ENCODE measurements around the gene RAB12.
"Not testable (repeated sequence)": the region's sequence is repeated elsewhere in the genome, so short reads cannot be mapped to it uniquely, and the experiment has no call there.

The RAB12 gene

DNA sequence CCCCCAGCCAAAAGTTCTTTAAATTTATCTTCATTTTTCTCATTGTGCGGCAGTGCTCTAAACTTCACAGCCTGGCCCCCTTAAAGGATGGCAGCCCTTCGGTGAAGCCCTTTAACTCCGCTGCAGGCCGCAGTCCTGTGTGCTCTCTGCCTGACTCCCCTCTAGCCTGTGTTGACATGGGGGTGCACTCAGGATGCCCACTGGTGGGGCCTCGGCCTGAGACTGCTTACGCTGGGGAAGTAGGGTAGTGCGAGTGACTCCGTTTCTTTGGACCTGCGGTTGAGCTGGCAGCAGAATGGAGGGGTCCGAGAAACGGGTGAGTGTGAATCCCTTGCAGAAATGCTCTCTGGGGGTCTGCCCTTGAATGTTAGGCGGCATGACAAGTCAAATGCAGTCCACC is 5.6 kb downstream of the RAB12 start:
- DNase-seq, result no peak

DNA sequence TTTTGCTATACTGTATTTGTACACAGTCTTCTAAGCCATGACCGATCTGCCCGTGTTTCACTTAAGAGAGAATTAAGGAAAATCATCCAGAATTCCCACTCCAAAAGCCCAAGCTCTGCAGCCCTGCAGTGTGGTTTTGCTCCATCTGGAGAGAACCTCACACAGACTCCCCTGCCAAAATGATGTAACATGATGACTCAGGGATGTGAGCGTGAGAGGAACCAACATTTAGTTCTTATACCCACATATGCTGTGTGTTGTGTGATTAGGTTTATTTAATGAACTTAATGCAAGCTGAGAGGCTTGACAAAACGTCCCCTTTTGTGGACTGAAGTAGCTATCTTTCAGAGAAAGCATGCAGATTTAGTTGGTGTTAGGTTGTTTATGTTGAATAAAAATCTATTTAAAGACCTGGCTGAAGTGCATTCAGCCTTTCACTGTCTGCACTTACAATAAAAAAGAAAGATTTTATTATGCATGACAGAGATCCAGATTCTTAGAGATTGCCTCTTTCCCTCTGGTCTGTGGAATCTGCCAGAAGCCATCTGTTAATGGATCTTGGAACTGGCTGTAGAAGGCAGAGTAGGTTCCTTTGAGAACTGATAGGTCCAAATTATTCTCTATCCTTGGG is 6.3 kb downstream of the RAB12 start:
- no peak for DNase-seq

- DNase-seq, result no peak
These were observed 6.8 kb downstream of the RAB12 start for GRCh38 chr18:8616028-8616401.

DNA sequence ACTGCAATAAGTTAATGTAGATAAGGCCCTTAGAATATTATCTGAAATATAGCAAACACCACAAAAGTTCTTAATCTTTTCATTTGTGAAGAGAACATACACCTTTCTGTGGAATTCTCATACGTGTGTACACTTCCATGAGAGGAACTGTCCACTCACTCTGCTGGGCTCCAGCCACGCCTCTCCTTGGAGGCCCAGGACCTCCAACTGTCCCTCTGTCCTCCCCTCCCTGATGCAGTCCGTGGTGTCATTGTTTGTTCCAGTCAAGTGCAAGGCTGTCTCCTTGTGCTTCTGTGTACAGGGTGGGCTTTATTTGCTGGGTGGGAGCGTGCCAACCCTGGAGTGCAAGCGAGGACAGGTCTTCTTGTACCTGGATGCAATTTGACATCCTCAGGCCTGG is 8.7 kb downstream of the RAB12 start:
- DNase-seq, result no peak

DNA sequence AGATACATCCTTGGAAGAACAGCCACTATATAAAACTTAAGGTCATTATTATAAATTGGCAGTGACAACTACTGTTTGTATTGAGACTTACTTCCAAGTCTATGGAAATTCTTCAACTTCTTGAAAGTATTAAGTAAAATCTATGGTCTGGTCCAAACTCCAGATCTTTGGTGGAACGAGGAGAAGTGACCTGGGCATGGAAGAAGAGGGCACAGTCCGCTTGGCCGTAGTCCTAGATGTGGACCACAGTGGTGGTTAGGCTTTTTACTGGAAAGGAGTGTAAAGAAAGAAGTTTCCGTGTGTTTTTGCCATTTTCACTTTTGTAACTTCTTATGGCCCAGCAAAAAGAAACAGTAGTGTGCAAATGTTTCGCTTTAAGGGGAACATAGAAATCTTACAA is 9.8 kb downstream of the RAB12 start:
- no peak for DNase-seq

GRCh38 chr18:8619835-8620577 is 10.8 kb downstream of the RAB12 start:
- DNase-seq, result no peak

GRCh38 chr18:8620845-8621244 is 11.6 kb downstream of the RAB12 start:
- DNase-seq, result no peak

GRCh38 chr18:8622625-8623024 is 13.4 kb downstream of the RAB12 start:
- not testable (repeated sequence) for DNase-seq

DNA sequence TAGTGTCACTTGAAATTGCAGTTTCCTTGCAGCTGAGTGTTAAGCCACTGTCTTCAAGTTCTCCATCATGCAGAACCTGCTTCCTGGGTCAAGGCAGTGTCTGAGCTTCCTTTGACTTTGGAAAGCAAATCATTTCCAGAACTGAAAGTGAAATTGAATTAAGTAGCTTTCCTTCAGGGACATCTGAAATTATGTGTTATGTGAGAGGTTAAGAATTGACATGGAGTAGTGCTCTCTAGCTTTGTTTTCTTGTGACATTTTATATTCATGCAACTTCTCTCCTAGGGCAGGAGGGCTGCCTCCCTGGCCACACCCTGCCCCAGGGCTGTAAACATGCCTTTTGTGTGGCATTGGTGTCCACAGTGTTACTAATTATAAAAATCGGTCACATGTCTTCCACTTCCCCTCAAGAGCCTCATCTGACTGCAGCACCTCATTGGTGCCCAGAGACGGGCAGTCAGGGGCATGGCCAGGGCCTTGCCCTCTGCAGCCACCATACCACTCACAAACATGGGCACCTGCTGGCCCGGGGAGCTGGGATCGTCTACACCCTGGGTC is 14.4 kb downstream of the RAB12 start:
- DNase-seq, result no peak

DNA sequence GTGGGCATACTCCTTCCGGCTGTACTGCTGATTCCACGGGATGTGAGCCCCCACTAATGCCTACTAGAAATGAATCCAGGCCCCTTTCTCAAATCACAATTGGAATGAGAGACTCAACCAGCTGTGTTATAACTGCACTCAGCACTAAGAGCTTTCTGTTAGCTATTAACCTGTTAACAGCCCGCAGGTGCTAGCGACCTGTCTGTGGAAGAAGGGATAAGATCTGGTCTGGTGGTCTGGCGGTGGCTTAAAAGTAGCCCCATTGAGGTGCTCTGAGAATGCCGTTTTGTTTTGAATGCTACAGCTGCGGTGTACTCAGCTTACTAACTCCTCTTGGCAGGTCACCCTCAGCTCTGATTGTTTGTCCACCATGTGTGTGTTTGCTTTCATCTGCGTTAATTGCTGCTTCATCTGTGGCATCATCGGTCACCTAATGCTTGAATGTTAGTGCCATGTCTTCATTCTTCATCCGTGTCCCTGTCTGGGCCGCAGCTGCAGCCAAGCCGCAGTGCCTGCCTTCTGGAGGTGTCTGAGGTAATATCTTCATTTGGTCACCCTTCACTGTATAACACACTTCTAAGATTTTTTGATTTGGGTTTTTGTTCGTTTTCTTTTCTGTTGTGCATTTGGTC is 16.3 kb downstream of the RAB12 start:
- no peak for DNase-seq

- no peak for DNase-seq
These were observed 17.3 kb downstream of the RAB12 start for GRCh38 chr18:8626414-8627106.

DNA sequence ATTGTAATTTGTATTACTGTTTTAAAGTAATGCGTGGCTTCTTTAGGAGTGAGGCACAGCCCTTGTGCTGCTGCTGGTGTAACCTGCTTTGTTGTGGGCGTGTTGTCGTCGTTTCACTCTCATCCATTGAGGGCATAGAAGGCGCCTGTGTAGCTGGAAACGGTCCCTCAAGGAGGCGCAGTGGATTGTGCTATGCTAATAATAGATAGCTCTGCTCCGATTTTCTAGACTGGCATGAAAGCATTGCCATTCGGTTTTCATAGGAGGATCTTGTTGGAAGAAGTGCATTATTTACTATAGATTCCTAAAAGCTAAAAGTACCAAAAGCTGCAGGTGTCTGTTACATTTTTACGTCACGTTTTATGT is 17.9 kb downstream of the RAB12 start:
- no peak for DNase-seq

DNA sequence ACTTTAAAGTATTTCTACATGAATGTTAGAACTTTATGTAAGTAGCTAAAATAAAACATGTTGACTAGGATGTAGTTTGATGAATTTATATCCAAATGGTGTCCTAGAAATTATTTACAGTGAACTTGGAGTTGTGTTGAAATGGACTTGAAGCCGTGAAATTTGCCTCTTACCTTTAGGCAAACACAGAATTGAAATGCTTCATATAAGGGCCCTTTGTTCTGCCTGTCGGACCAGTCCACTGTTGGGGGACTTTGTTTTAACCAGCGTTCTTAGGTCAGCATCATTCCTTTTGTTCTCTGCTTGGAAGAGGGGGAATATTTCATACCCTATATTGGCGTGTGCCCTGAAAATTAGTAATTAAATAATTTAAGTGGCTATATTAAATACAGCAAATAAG is 18.3 kb downstream of the RAB12 start:
- DNase-seq, result no peak

DNA sequence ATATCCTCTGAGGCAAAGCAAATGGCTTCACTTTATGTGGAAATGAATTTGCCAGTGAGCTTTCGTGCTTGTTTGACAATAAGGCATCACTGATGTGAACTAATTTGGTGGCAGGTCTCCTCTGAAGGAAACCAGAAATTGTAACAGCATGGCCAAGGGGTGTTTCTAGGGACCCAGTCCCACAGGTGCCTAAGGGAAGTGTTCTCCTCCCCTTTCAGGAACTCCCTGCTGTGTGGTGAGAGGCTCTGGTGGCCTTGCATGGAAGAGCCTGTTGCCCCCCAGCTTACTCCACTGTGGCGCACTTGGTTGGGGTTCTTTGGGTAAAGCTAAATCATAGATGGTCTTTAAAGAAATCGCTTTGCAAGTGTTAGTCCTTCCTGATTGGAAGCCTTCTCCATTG is 20.4 kb downstream of the RAB12 start:
- DNase-seq, result no peak

- DNase-seq, result no peak
These were observed 21.3 kb downstream of the RAB12 start for GRCh38 chr18:8630546-8630945.

DNA sequence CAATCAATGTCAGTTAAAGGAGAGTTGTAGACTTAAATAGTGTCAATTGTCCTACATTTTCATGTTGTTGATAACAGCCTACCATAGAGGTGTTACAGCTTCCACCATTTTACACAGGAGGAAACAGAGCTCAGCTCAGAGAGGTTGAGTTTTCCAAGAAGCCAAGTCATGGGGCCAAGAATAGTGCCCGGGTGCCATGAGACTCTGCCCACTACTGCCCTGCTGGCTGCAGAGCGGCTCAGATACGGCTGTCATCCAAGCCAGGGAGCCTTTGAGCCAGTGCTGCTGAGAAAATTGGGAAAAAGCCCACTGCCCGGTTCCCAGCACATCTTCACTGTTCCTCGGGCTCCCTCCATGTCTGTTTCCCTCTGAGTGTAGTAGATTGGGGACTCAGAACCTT is 22.0 kb downstream of the RAB12 start:
- no peak for DNase-seq

DNA sequence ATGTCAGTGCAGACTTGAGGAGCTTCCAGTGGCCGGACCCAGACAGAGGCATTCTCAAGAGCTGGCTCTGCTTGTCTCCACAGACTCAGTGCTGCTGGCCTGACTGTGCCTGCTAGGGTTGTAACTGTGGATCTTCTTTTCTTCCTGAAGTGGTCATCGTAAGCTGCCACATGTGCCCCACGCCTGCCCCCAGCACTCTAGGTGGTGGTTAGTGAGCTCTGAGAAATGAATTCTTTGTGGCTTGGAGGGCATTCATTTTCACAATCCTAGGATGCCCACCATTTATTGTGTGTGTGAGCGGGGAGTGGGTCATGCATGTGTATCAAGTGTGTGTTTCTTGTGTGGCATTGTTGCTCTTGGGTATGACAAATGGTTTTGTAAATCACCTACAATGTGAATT is 23.1 kb downstream of the RAB12 start:
- no peak for DNase-seq

DNA sequence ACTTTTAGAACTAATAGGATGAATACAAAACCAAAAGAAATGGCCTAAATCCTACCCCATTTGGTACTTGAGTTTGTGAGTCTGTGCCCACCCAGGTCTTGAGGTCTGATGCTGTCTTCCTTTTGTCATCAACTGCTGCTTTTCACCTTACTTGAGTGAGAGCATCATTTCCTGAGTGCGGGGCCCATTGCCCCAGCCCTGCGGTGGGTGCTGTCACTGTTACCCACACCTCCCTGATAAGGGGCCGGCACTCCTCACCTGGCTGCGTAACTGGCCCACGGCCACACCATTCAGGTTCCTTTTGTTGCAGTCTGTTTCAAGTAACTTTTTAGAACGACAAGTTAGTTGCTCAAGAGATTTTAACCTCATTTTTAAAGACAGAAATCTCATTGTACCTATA is 25.3 kb downstream of the RAB12 start:
- no peak for DNase-seq

DNA sequence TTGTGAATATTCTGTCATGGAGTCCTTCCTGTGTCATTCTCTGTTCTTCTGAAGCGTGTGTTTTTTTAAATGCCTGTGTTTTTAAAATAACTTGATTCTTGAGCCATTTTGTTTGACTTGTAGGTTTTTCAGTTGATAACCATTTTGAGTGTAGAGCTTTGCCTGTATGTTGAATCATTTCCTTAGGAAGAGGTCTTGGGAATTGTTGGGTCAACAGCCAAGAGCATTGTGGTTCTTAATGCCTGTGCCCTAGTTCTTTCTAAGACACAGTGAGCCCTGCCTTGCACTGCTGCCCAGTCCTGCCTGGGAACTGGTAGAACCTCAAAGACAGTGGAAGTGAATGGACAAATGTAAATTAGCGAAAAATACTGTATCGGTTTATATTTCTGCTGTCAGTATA is 25.9 kb downstream of the RAB12 start:
- no peak for DNase-seq

- no peak for DNase-seq
These were observed 30.5 kb downstream of the RAB12 start for GRCh38 chr18:8639762-8640161.

GRCh38 chr18:8643326-8643878 is 34.2 kb downstream of the RAB12 start:
- DNase-seq, result no peak

DNA sequence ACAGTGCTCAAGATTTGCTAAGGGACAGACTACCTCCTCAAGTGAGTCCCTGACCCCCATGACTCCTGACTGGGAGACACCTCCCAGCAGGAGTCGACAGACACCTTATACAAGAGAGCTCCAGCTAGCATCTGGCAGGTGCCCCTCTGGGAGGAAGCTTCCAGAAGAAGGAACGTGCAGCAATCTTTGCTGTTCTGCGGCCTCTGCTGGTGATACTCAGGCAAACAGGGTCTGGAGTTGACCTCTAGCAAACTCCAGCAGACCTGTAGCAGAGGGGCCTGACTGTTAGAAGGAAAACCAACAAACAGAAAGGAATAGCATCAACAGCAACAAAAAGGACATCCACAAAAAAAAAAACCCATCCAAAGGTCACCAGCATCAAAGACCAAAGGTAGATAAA is 38.1 kb downstream of the RAB12 start:
- not testable (repeated sequence) for DNase-seq
